OCI-LY1 (cell line): ENCODE data around the gene TOGARAM2.

Experiments
- H2AFZ ChIP-seq: fragments of 200-600 bp; sonication (generic), shearing (Covaris generic); 2 replicates; pipeline ENCODE4 v1.6.0; 2014; ENCODE audit warnings: antibody characterized with exemption, mild to moderate bottlenecking, low read length
- H3F3A ChIP-seq: fragments of 200-600 bp; sonication (generic), shearing (Covaris generic); 2 replicates; pipeline ENCODE4 v1.6.0; 2014; ENCODE audit warnings: mild to moderate bottlenecking, antibody characterized with exemption, low read length, moderate library complexity; ENCODE audit not compliant: insufficient read depth
- H3K27ac ChIP-seq: fragments of 200-600 bp; sonication (generic); 2 replicates; pipeline ENCODE4 v1.5.1; 2014; ENCODE audit warnings: low read length, mixed run types, mild to moderate bottlenecking, low read depth; ENCODE audit not compliant: poor library complexity, severe bottlenecking
- H3K27me3 ChIP-seq: fragments of 200-600 bp; sonication (generic); 2 replicates; pipeline ENCODE4 v1.6.0; 2014; ENCODE audit warnings: antibody characterized with exemption, mild to moderate bottlenecking, low read length, moderate library complexity; ENCODE audit not compliant: insufficient read depth
- H3K36me3 ChIP-seq: fragments of 200-600 bp; sonication (generic); 2 replicates; pipeline ENCODE4 v1.6.1; 2014; ENCODE audit warnings: mild to moderate bottlenecking, antibody characterized with exemption, low read length, moderate library complexity, mixed read lengths; ENCODE audit not compliant: insufficient read depth
- H3K4me1 ChIP-seq: fragments of 200-600 bp; sonication (generic); 2 replicates; pipeline ENCODE4 v1.5.1; 2014; ENCODE audit warnings: mild to moderate bottlenecking, low read length, moderate library complexity; ENCODE audit not compliant: insufficient read depth, severe bottlenecking
- H3K4me2 ChIP-seq: fragments of 200-600 bp; sonication (generic), shearing (Covaris generic); 2 replicates; pipeline ENCODE4 v1.6.1; 2014; ENCODE audit warnings: low read length
- H3K4me3 ChIP-seq: fragments of 200-600 bp; sonication (generic); 2 replicates; pipeline ENCODE4 v1.5.1; 2014; ENCODE audit warnings: low read length, low read depth, mild to moderate bottlenecking, mixed read lengths; ENCODE audit not compliant: poor library complexity, severe bottlenecking
- H3K79me2 ChIP-seq: fragments of 200-600 bp; shearing (Covaris generic); 2 replicates; pipeline ENCODE4 v1.6.1; 2016; ENCODE audit warnings: mixed run types, low read length, mixed read lengths; ENCODE audit not compliant: insufficient read depth
- H3K9ac ChIP-seq: fragments of 200-600 bp; sonication (generic), shearing (Covaris generic); 2 replicates; pipeline ENCODE4 v1.6.1; 2014; ENCODE audit warnings: mild to moderate bottlenecking, low read length, mixed read lengths
- H3K9me2 ChIP-seq: fragments of 200-600 bp; sonication (generic), shearing (Covaris generic); 2 replicates; pipeline ENCODE4 v1.6.1; 2014; ENCODE audit warnings: low read depth, mild to moderate bottlenecking, low read length, mixed read lengths
- H3K9me3 ChIP-seq: fragments of 200-600 bp; shearing (Covaris generic); 2 replicates; pipeline ENCODE4 v1.6.1; 2014; ENCODE audit warnings: low read length, mixed read lengths
- H4K20me1 ChIP-seq: fragments of 200-600 bp; sonication (generic), shearing (Covaris generic); 2 replicates; pipeline ENCODE4 v1.6.0; 2016; ENCODE audit warnings: mild to moderate bottlenecking, low read length; ENCODE audit not compliant: insufficient read depth
- CTCF ChIP-seq: fragments of 200-600 bp; sonication (generic), shearing (Covaris generic); IDR thresholded peaks from 2 replicates; pipeline ENCODE4 v1.5.1; 2017; ENCODE audit warnings: mild to moderate bottlenecking, antibody characterized with exemption, low read length, moderate library complexity, mixed read lengths
- EZH2 ChIP-seq: fragments of 200-600 bp; sonication (generic), shearing (Covaris generic); IDR thresholded peaks from 2 replicates; pipeline ENCODE4 v1.8.0; 2017; ENCODE audit warnings: borderline replicate concordance, mixed run types, mild to moderate bottlenecking, antibody characterized with exemption, low read length, moderate library complexity, mixed read lengths

TOGARAM2 gene

GRCh38 chr2:29063056-29063455 lies 82.0 kb downstream of the TOGARAM2 start:
- Histone ChIP-seq H3K9ac (no peak overlapping the region), H3K4me2 (no peak overlapping the region), H3K9me3 (no peaks in the 10 kb centered on the region), H3F3A (no peaks in the 10 kb centered on the region), H3K27ac (no peak overlapping the region), H3K4me3 (no peak overlapping the region), H3K27me3 (no peaks in the 10 kb centered on the region), H4K20me1 (no peaks in the 10 kb centered on the region), H2AFZ (no peak overlapping the region), H3K36me3 (no peaks in the 10 kb centered on the region), H3K79me2 (no peaks in the 10 kb centered on the region), H3K4me1 (no peaks in the 10 kb centered on the region), H3K9me2 (no peaks in the 10 kb centered on the region)
- TF ChIP-seq EZH2 (no peak), CTCF (no peak)

- H4K20me1 ChIP-seq = no peaks in the 10 kb centered on the region
- no peak overlapping the region for H2AFZ ChIP-seq
- no peak overlapping the region for H3K4me2 ChIP-seq
- H3K9me3 ChIP-seq = no peaks in the 10 kb centered on the region
- H3K36me3 ChIP-seq = no peaks in the 10 kb centered on the region
- TF ChIP-seq CTCF = no peak
- no peak for TF ChIP-seq EZH2
- no peak overlapping the region for H3K9ac ChIP-seq
- no peaks in the 10 kb centered on the region for H3K4me1 ChIP-seq
- H3K27ac ChIP-seq = no peak overlapping the region
- H3F3A ChIP-seq = no peaks in the 10 kb centered on the region
- no peaks in the 10 kb centered on the region for H3K27me3 ChIP-seq
- no peaks in the 10 kb centered on the region for H3K79me2 ChIP-seq
- no peak overlapping the region for H3K4me3 ChIP-seq
- H3K9me2 ChIP-seq = no peaks in the 10 kb centered on the region
Observed at GRCh38 chr2:29063646-29064345, 82.7 kb downstream of the TOGARAM2 start.

GRCh38 chr2:29064346-29064715 lies 83.2 kb downstream of the TOGARAM2 start:
- H3K4me1 ChIP-seq = no peaks in the 10 kb centered on the region
- no peak for TF ChIP-seq CTCF
- no peak for TF ChIP-seq EZH2
- H2AFZ ChIP-seq = no peak overlapping the region
- no peak overlapping the region for H3K4me2 ChIP-seq
- no peaks in the 10 kb centered on the region for H4K20me1 ChIP-seq
- no peaks in the 10 kb centered on the region for H3K36me3 ChIP-seq
- no peak overlapping the region for H3K9ac ChIP-seq
- H3K27me3 ChIP-seq = no peaks in the 10 kb centered on the region
- H3K9me2 ChIP-seq = no peaks in the 10 kb centered on the region
- no peaks in the 10 kb centered on the region for H3F3A ChIP-seq
- no peak overlapping the region for H3K27ac ChIP-seq
- no peak overlapping the region for H3K4me3 ChIP-seq
- no peaks in the 10 kb centered on the region for H3K79me2 ChIP-seq
- no peaks in the 10 kb centered on the region for H3K9me3 ChIP-seq
